Cardiac muscle cell (in vitro differentiated cells and primary cell): ENCODE data around the gene SYTL1. TPM values are rescaled to one million over a fixed set of nuclear protein-coding genes. Genes with fewer than 3 reads are reported as not detected.
A peak's percentile ranks its signal among the peaks of the same experiment; 100 is the strongest.

Experiments
- DNase-seq, 2 donors: peaks; one replicate each; pipeline versions ENCODE4 v3.0.0 to v3.0.0-alpha.2; 2010 to 2017; ENCODE audit warnings: low read depth in 1 of 2, low spot score in 1 of 2
- H3K27ac ChIP-seq: fragments of 200-600 bp; sonication (generic); 2 replicates; pipeline ENCODE4 v1.5.1; 2016
- H3K27me3 ChIP-seq: fragments of 200-600 bp; sonication (generic); 2 replicates; pipeline ENCODE4 v1.6.0; 2016; ENCODE audit warnings: control low read depth
- H3K36me3 ChIP-seq: fragments of 200-600 bp; sonication (generic); 2 replicates; pipeline ENCODE4 v1.5.1; 2016; ENCODE audit warnings: control low read depth
- H3K4me1 ChIP-seq: fragments of 200-600 bp; sonication (generic); 2 replicates; pipeline ENCODE4 v1.8.1; 2017; ENCODE audit warnings: low read depth, mild to moderate bottlenecking, mixed run types
- H3K4me3 ChIP-seq: fragments of 200-600 bp; sonication (generic); 2 replicates; pipeline ENCODE4 v1.5.1; 2016; ENCODE audit warnings: mild to moderate bottlenecking
- H3K9me3 ChIP-seq: fragments of 200-600 bp; sonication (generic); 2 replicates; pipeline ENCODE4 v1.5.1; 2017; ENCODE audit warnings: low read depth, mild to moderate bottlenecking, control low read depth
- CTCF ChIP-seq: IDR thresholded peaks from 2 replicates; pipeline ENCODE4 v1.5.1; 2012; ENCODE audit warnings: low read depth, mild to moderate bottlenecking, low read length
- polyA plus RNA-seq: library from polyadenylated mRNA; unstranded; fragments of >200 nt; fragmentation: Nextera tagmentation; extraction: Ambion mirVana; gene quantifications from 2 replicates; pipeline ENCODE4 v1.2.1, GENCODE V29; 2016
- total RNA-seq: library from RNA; depleted of rRNA; stranded (reverse); fragments of >200 nt; gene quantifications from 2 replicates; pipeline ENCODE4 v1.2.3, GENCODE V29; 2016

Gene SYTL1
- total and polyA plus RNA-seq, 2 experiments from 2014 or later = 14.7 to 44.1 TPM

- no peak for DNase-seq
Observed at GRCh38 chr1:27331426-27331825, 10.4 kb upstream of the SYTL1 start.

GRCh38 chr1:27331922-27332321, 9.9 kb upstream of the SYTL1 start:
- DNase-seq = no peak
- TF ChIP-seq CTCF = no peak
- H3K4me3 ChIP-seq = no peak overlapping the region
- H3K36me3 ChIP-seq = no peaks in the 10 kb centered on the region
- H3K9me3 ChIP-seq = no peaks in the 10 kb centered on the region
- H3K27me3 ChIP-seq = no peaks in the 10 kb centered on the region
- H3K4me1 ChIP-seq = no peaks in the 10 kb centered on the region
- H3K27ac ChIP-seq = peak overlapping the region; percentile 29

More at GRCh38 chr1:27331426-27331825, 10.4 kb upstream of the SYTL1 start:
- TF ChIP-seq CTCF = no peak
- H3K27me3 ChIP-seq = no peaks in the 10 kb centered on the region
- H3K9me3 ChIP-seq = no peaks in the 10 kb centered on the region
- no peak overlapping the region for H3K27ac ChIP-seq
- no peaks in the 10 kb centered on the region for H3K4me1 ChIP-seq
- H3K36me3 ChIP-seq = no peaks in the 10 kb centered on the region
- no peak overlapping the region for H3K4me3 ChIP-seq

GRCh38 chr1:27332536-27333281, 9.1 kb upstream of the SYTL1 start:
- DNase-seq = peak; percentile 54 to 75
- H3K36me3 ChIP-seq = no peaks in the 10 kb centered on the region

GRCh38 chr1:27333717-27334279, 8.0 kb upstream of the SYTL1 start:
- Histone ChIP-seq H3K36me3 (no peaks in the 10 kb centered on the region), H3K4me1 (peaks cover 2% of the 10 kb centered on the region), H3K27me3 (no peaks in the 10 kb centered on the region), H3K27ac (peak overlapping the region; percentile 3), H3K9me3 (no peaks in the 10 kb centered on the region), H3K4me3 (no peak overlapping the region)
- TF ChIP-seq CTCF = no peak
- DNase-seq = no peak

More at GRCh38 chr1:27332536-27333281, 9.1 kb upstream of the SYTL1 start:
- Histone ChIP-seq H3K9me3 (no peaks in the 10 kb centered on the region), H3K4me1 (no peaks in the 10 kb centered on the region), H3K27ac (peak overlapping the region; percentile 29), H3K27me3 (no peaks in the 10 kb centered on the region), H3K4me3 (no peak overlapping the region)
- peak; percentile 91 for TF ChIP-seq CTCF

GRCh38 chr1:27335506-27336422, 6.1 kb upstream of the SYTL1 start:
- Histone ChIP-seq H3K36me3 (no peaks in the 10 kb centered on the region), H3K27me3 (no peaks in the 10 kb centered on the region), H3K4me3 (no peak overlapping the region), H3K4me1 (peaks cover 9% of the 10 kb centered on the region), H3K9me3 (no peaks in the 10 kb centered on the region), H3K27ac (no peak overlapping the region)
- DNase-seq = no peak
- TF ChIP-seq CTCF = no peak
